Suppressor macrophage (primary cell): ENCODE results near the gene MYG1.
"Not testable (repeated sequence)": the region's sequence is repeated elsewhere in the genome, so short reads cannot be mapped to it uniquely, and the experiment has no call there.

Experiments
- DNase-seq, 4 experiments: peaks; one replicate each; pipeline ENCODE4 v3.0.0-alpha.2; 2020 to 2022

Gene MYG1

GRCh38 chr12:53286448-53286847 is 13.0 kb upstream of the MYG1 start:
- DNase-seq = no peak

GRCh38 chr12:53287741-53288216 is 11.7 kb upstream of the MYG1 start:
- DNase-seq = peak; percentile 54 to 85 (median 70)

GRCh38 chr12:53288322-53288721 is 11.2 kb upstream of the MYG1 start:
- DNase-seq = peak in 1 of 4 experiments; percentile 43

- no peak for DNase-seq
Measured at GRCh38 chr12:53289891-53290290, 9.6 kb upstream of the MYG1 start.

GRCh38 chr12:53290661-53291060 is 8.8 kb upstream of the MYG1 start:
- no peak for DNase-seq

- no peak for DNase-seq
Measured at GRCh38 chr12:53292426-53292825, 7.1 kb upstream of the MYG1 start.

GRCh38 chr12:53295070-53295890 is 4.2 kb upstream of the MYG1 start, which contains the start of gene PFDN5:
PFDN5 (plus strand) TSS chr12:53295542; CDS start chr12:53295568, 26 bp downstream.
- peak; percentile 87 to 95 (median 94) for DNase-seq

- DNase-seq = no peak
Measured at GRCh38 chr12:53295891-53296219, 3.6 kb upstream of the MYG1 start.

GRCh38 chr12:53297106-53297505 is 2.4 kb upstream of the MYG1 start:
- not testable (repeated sequence) for DNase-seq

GRCh38 chr12:53298164-53298563 is 1.3 kb upstream of the MYG1 start:
- DNase-seq = peak; percentile 73 to 92 (median 80)

GRCh38 chr12:53299101-53299453 is 418 bp upstream of the MYG1 start:
- peak; percentile 90 to 98 (median 94) for DNase-seq

GRCh38 chr12:53300187-53300586 is 692 bp downstream of the MYG1 start:
- DNase-seq = peak; percentile 69 to 86 (median 72)

GRCh38 chr12:53302903-53303302 is 3.4 kb downstream of the MYG1 start:
- no peak for DNase-seq

- DNase-seq = no peak
Measured at GRCh38 chr12:53306826-53307225, 7.3 kb downstream of the MYG1 start.

GRCh38 chr12:53308276-53308675 is 8.8 kb downstream of the MYG1 start:
- no peak for DNase-seq

- peak; percentile 50 to 72 (median 64) for DNase-seq
Measured at GRCh38 chr12:53313996-53314395, 14.5 kb downstream of the MYG1 start.

GRCh38 chr12:53320352-53321195 is 21.1 kb downstream of the MYG1 start:
- peak in 2 of 4 experiments; percentile 52 to 55 for DNase-seq

GRCh38 chr12:53324113-53324778 is 24.8 kb downstream of the MYG1 start:
- DNase-seq = peak; percentile 27 to 65 (median 59)

- peak; percentile 89 to 95 (median 93) for DNase-seq
Measured at GRCh38 chr12:53324779-53325510, 25.4 kb downstream of the MYG1 start.

GRCh38 chr12:53325511-53326061 is 26.1 kb downstream of the MYG1 start:
- peak; percentile 19 to 59 (median 29) for DNase-seq

- no peak for DNase-seq
Measured at GRCh38 chr12:53326460-53327185, 27.1 kb downstream of the MYG1 start.
